Mucosa of stomach (tissue), 1 donor: Measurements from ENCODE around the gene LBH.
"Not testable (repeated sequence)": the region's sequence is repeated elsewhere in the genome, so short reads cannot be mapped to it uniquely, and the experiment has no call there.

Experiments
- H3K27me3 ChIP-seq: one replicate; pipeline ENCODE4 v1.7.0; 2013; ENCODE audit warnings: mild to moderate bottlenecking, low read length; ENCODE audit not compliant: control insufficient read depth, insufficient read depth
- H3K36me3 ChIP-seq: one replicate; pipeline ENCODE4 v1.7.0; 2013; ENCODE audit warnings: low read length; ENCODE audit not compliant: control insufficient read depth, insufficient read depth
- H3K4me1 ChIP-seq: one replicate; pipeline ENCODE4 v1.7.0; 2013; ENCODE audit warnings: mild to moderate bottlenecking, low read length; ENCODE audit not compliant: control insufficient read depth, insufficient read depth
- H3K4me3 ChIP-seq: one replicate; pipeline ENCODE4 v1.7.0; 2013; ENCODE audit warnings: low read length
- H3K9ac ChIP-seq: one replicate; pipeline ENCODE4 v1.7.0; 2013; ENCODE audit warnings: mild to moderate bottlenecking, low read length, moderate library complexity
- H3K9me3 ChIP-seq: one replicate; pipeline ENCODE4 v1.7.0; 2013; ENCODE audit warnings: mild to moderate bottlenecking, low read length, moderate library complexity; ENCODE audit not compliant: control insufficient read depth
- donor health status: Pancreatic carcinoma.

The LBH gene

GRCh38 chr2:30267161-30267975 is 36.0 kb downstream of the LBH start:
- Histone ChIP-seq H3K36me3 (no peaks in the 10 kb centered on the region), H3K9ac (no peak overlapping the region), H3K4me1 (peaks cover 12% of the 10 kb centered on the region), H3K9me3 (no peaks in the 10 kb centered on the region), H3K27me3 (no peaks in the 10 kb centered on the region), H3K4me3 (no peak overlapping the region)

GRCh38 chr2:30268296-30268871 is 37.0 kb downstream of the LBH start:
- Histone ChIP-seq H3K4me3 (no peak overlapping the region), H3K36me3 (no peaks in the 10 kb centered on the region), H3K9ac (no peak overlapping the region), H3K4me1 (peaks cover 18% of the 10 kb centered on the region), H3K27me3 (no peaks in the 10 kb centered on the region), H3K9me3 (no peaks in the 10 kb centered on the region)

GRCh38 chr2:30269114-30269770 is 37.9 kb downstream of the LBH start:
- not testable (repeated sequence) for H3K4me3 ChIP-seq, H3K27me3 ChIP-seq, H3K36me3 ChIP-seq, H3K9ac ChIP-seq, H3K9me3 ChIP-seq
- peaks cover 23% of the 10 kb centered on the region for H3K4me1 ChIP-seq

GRCh38 chr2:30269771-30270145 is 38.4 kb downstream of the LBH start:
- no peak overlapping the region for H3K4me3 ChIP-seq

GRCh38 chr2:30270166-30270565 is 38.8 kb downstream of the LBH start:
- no peaks in the 10 kb centered on the region for H3K36me3 ChIP-seq
- no peaks in the 10 kb centered on the region for H3K27me3 ChIP-seq
- H3K9me3 ChIP-seq = no peaks in the 10 kb centered on the region
- no peak overlapping the region for H3K9ac ChIP-seq
- H3K4me3 ChIP-seq = no peak overlapping the region
- peaks cover 32% of the 10 kb centered on the region for H3K4me1 ChIP-seq

More at GRCh38 chr2:30269771-30270145, 38.4 kb downstream of the LBH start:
- peaks cover 28% of the 10 kb centered on the region for H3K4me1 ChIP-seq
- no peaks in the 10 kb centered on the region for H3K9me3 ChIP-seq
- no peak overlapping the region for H3K9ac ChIP-seq
- no peaks in the 10 kb centered on the region for H3K27me3 ChIP-seq
- H3K36me3 ChIP-seq = no peaks in the 10 kb centered on the region

- peaks cover 35% of the 10 kb centered on the region for H3K4me1 ChIP-seq
- no peak overlapping the region for H3K9ac ChIP-seq
- H3K27me3 ChIP-seq = no peaks in the 10 kb centered on the region
- H3K9me3 ChIP-seq = no peaks in the 10 kb centered on the region
- H3K4me3 ChIP-seq = no peak overlapping the region
- H3K36me3 ChIP-seq = no peaks in the 10 kb centered on the region
Observed at GRCh38 chr2:30271301-30271700, 40.0 kb downstream of the LBH start.

GRCh38 chr2:30272286-30272685 is 41.0 kb downstream of the LBH start:
- Histone ChIP-seq H3K27me3 (no peaks in the 10 kb centered on the region), H3K36me3 (no peaks in the 10 kb centered on the region), H3K4me1 (peaks cover 39% of the 10 kb centered on the region), H3K9me3 (no peaks in the 10 kb centered on the region), H3K4me3 (no peak overlapping the region), H3K9ac (no peak overlapping the region)

- Histone ChIP-seq H3K4me3 (no peak overlapping the region), H3K9ac (no peak overlapping the region), H3K4me1 (peaks cover 39% of the 10 kb centered on the region)
Observed at GRCh38 chr2:30272761-30273573, 41.6 kb downstream of the LBH start.

GRCh38 chr2:30273574-30273929 is 42.2 kb downstream of the LBH start:
- Histone ChIP-seq H3K27me3 (no peaks in the 10 kb centered on the region), H3K4me1 (peaks cover 34% of the 10 kb centered on the region), H3K9me3 (no peaks in the 10 kb centered on the region), H3K9ac (no peak overlapping the region), H3K36me3 (no peaks in the 10 kb centered on the region), H3K4me3 (no peak overlapping the region)

More at GRCh38 chr2:30272761-30273573, 41.6 kb downstream of the LBH start:
- no peaks in the 10 kb centered on the region for H3K27me3 ChIP-seq
- H3K9me3 ChIP-seq = no peaks in the 10 kb centered on the region
- no peaks in the 10 kb centered on the region for H3K36me3 ChIP-seq

GRCh38 chr2:30275256-30275655 is 43.9 kb downstream of the LBH start:
- Histone ChIP-seq H3K36me3 (no peaks in the 10 kb centered on the region), H3K9me3 (no peaks in the 10 kb centered on the region), H3K4me1 (peaks cover 32% of the 10 kb centered on the region), H3K27me3 (no peaks in the 10 kb centered on the region), H3K9ac (no peak overlapping the region), H3K4me3 (no peak overlapping the region)

- H3K4me1 ChIP-seq = peaks cover 32% of the 10 kb centered on the region
- H3K9ac ChIP-seq = no peak overlapping the region
- no peaks in the 10 kb centered on the region for H3K9me3 ChIP-seq
- no peak overlapping the region for H3K4me3 ChIP-seq
- H3K36me3 ChIP-seq = no peaks in the 10 kb centered on the region
- H3K27me3 ChIP-seq = no peaks in the 10 kb centered on the region
Observed at GRCh38 chr2:30276455-30276911, 45.1 kb downstream of the LBH start.
